ENCODE measurements around the gene SELENOO. TPM values are rescaled to one million over a fixed set of nuclear protein-coding genes. Genes with fewer than 3 reads are reported as not detected.

The SELENOO gene
- total RNA-seq, 2 experiments from 2014 or later: 16.5 to 16.7 TPM

GRCh38 chr22:50175921-50176849 lies 24.6 kb upstream of the SELENOO start:
- Mint-ChIP-seq H3K9me3 (no peaks in the 10 kb centered on the region), H3K36me3 (ENCODE audit: low read depth) (no peaks in the 10 kb centered on the region)
- CTCF ChIA-PET: no interaction called here

DNA sequence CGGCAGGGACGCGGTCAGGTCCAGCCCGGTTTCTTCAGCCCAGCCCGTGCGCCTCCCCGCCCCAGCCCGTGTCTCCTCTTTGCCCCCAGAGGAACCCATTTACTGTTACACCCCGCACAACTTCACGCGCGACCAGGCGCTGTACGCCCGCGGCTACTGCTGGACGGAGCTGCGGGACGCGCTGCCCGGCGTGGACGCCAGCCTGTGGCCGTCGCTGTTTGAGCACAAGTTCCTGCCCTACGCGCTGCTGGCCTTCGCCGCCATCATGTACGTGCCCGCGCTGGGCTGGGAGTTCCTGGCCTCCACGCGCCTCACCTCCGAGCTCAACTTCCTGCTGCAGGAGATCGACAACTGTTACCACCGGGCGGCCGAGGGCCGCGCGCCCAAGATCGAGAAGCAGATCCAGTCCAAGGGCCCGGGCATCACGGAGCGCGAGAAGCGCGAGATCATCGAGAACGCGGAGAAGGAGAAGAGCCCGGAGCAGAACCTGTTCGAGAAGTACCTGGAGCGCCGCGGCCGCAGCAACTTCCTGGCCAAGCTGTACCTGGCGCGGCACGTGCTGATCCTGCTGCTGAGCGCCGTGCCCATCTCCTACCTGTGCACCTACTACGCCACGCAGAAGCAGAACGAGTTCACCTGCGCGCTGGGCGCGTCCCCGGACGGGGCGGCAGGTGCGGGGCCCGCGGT lies 23.8 kb upstream of the SELENOO start:
- H3K27me3 Mint-ChIP-seq (ENCODE audit: low read depth): peaks cover 14% of the 10 kb centered on the region
- CTCF ChIA-PET: no interaction called here
- no peaks in the 10 kb centered on the region for H3K9me3 Mint-ChIP-seq
- no peak for DNase-seq
- intact Hi-C loops (cut with micrococcal nuclease): no loop called here
- no peaks in the 10 kb centered on the region for H3K4me1 Mint-ChIP-seq (ENCODE audit: low read depth)
- no peaks in the 10 kb centered on the region for H3K36me3 Mint-ChIP-seq (ENCODE audit: low read depth)
- no peak overlapping the region for H3K27ac Mint-ChIP-seq
- H3K4me3 Mint-ChIP-seq: no peak overlapping the region

More at GRCh38 chr22:50175921-50176849, 24.6 kb upstream of the SELENOO start:
- intact Hi-C loops (cut with micrococcal nuclease): no loop called here
- DNase-seq: no peak
- H3K27me3 Mint-ChIP-seq (ENCODE audit: low read depth): peaks cover 17% of the 10 kb centered on the region
- no peak overlapping the region for H3K4me3 Mint-ChIP-seq
- no peak overlapping the region for H3K27ac Mint-ChIP-seq
- H3K4me1 Mint-ChIP-seq (ENCODE audit: low read depth): no peaks in the 10 kb centered on the region

DNA sequence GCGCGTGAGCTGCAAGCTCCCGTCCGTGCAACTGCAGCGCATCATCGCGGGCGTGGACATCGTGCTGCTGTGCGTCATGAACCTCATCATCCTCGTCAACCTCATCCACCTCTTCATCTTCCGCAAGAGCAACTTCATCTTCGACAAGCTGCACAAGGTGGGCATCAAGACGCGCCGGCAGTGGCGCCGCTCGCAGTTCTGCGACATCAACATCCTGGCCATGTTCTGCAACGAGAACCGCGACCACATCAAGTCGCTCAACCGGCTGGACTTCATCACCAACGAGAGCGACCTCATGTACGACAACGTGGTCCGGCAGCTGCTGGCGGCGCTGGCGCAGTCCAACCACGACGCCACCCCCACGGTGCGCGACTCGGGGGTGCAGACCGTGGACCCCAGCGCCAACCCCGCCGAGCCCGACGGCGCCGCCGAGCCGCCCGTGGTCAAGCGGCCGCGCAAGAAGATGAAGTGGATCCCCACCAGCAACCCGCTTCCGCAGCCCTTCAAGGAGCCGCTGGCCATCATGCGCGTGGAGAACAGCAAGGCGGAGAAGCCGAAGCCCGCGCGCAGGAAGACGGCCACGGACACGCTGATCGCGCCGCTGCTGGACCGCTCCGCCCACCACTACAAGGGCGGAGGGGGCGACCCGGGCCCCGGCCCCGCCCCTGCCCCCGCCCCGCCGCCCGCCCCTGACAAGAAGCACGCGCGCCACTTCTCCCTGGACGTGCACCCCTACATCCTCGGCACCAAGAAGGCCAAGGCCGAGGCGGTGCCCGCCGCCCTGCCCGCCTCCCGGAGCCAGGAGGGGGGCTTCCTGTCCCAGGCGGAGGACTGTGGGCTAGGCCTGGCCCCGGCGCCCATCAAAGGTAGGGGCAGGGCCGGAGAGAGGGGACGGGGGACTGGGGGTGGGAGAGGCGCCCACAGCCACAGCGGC lies 23.0 kb upstream of the SELENOO start:
- CTCF ChIA-PET: no interaction called here
- peaks cover 8% of the 10 kb centered on the region for H3K27me3 Mint-ChIP-seq (ENCODE audit: low read depth)
- H3K4me3 Mint-ChIP-seq: no peak overlapping the region
- H3K36me3 Mint-ChIP-seq (ENCODE audit: low read depth): no peaks in the 10 kb centered on the region
- H3K4me1 Mint-ChIP-seq (ENCODE audit: low read depth): no peaks in the 10 kb centered on the region
- no peak overlapping the region for H3K27ac Mint-ChIP-seq
- DNase-seq: no peak
- intact Hi-C loops (cut with micrococcal nuclease): no loop called here
- no peaks in the 10 kb centered on the region for H3K9me3 Mint-ChIP-seq

GRCh38 chr22:50178471-50178864 lies 22.3 kb upstream of the SELENOO start:
- Mint-ChIP-seq H3K4me1 (ENCODE audit: low read depth) (no peaks in the 10 kb centered on the region), H3K9me3 (no peaks in the 10 kb centered on the region), H3K4me3 (no peak overlapping the region), H3K36me3 (ENCODE audit: low read depth) (no peaks in the 10 kb centered on the region), H3K27me3 (ENCODE audit: low read depth) (peaks cover 8% of the 10 kb centered on the region), H3K27ac (no peak overlapping the region)
- intact Hi-C loops (cut with micrococcal nuclease): no loop called here
- no peak for DNase-seq
- CTCF ChIA-PET: no interaction called here

DNA sequence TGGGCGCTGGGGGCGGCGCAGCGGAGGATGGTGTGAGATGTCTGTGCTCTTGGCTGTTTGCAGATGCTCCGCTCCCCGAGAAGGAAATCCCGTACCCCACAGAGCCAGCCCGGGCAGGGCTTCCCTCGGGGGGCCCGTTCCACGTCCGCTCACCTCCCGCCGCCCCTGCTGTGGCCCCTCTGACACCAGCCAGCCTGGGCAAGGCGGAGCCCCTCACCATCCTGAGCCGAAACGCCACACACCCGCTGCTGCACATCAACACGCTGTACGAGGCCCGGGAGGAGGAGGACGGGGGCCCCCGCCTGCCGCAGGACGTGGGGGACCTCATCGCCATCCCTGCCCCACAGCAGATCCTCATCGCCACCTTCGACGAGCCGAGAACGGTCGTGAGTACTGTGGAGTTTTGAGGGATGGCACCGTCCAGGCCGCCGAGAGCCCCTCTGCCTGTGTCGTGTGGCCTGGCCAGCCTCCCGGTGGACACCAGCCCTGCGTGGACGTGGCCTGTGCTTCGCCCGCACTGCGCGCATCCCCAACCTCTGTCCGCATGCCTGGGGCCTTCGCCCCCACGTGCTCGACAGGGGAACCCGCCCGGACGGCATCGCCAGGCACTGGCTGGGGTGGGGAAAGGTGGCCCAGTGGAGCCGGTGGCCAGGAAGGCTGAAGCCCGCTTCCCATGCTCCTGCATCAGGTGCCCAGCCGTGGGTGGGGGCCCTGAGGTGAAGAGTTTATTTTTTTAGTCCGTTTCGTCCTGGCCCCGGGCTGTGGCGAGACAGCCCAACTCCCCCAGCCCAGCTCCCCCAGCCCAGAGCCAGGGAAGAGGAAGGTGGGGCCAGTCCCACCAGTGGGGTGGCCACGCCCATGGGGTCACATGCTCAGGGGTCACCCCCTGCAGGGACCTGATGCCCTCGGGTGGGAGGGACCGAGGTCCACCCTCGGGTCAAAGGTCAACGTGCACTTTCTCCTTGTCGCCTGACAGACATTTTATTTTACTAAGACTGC lies 21.6 kb upstream of the SELENOO start:
- intact Hi-C loops (cut with micrococcal nuclease): no loop called here
- H3K27ac Mint-ChIP-seq: no peak overlapping the region
- H3K4me3 Mint-ChIP-seq: no peak overlapping the region
- peaks cover 5% of the 10 kb centered on the region for H3K27me3 Mint-ChIP-seq (ENCODE audit: low read depth)
- no peak for DNase-seq
- no peaks in the 10 kb centered on the region for H3K36me3 Mint-ChIP-seq (ENCODE audit: low read depth)
- CTCF ChIA-PET: no interaction called here
- no peaks in the 10 kb centered on the region for H3K4me1 Mint-ChIP-seq (ENCODE audit: low read depth)
- H3K9me3 Mint-ChIP-seq: no peaks in the 10 kb centered on the region

DNA sequence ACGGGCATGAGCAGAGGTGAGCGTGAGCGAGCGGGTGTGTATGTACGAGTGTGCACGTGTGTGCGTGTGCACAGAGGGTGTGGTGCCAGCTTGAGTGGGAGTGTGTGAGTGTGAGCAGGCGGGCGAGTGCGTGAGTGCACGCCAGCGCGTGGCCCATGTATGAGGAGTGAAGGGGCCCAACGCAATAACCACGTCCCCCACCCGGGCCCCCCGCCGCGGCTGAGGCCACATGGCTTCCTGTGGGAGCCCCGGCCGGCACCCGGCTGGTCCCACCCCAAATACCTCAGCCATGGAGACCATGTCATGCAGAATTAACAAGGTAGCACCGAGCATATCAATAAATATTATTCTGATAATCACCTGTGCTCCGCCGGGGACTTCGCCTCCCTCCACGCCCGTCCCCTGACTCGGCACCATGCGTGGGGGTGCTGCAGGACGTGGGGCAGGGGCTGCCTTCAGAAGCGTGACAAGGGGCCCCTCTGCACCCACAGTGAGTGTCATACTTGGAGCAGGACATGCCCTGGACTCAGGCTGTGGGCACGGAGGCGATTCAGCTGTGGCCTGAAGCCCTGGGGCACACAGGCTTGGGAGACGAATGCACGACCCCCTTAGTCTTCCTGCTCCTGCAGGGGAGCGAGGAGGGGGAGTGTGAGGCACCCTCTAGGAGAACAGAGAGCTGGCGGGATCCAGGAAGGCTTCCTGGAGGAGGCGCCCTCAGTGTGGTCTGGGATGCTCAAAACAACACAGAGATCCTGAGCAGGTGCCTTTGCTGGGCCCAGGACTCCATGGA lies 20.7 kb upstream of the SELENOO start:
- DNase-seq: no peak
- CTCF ChIA-PET: no interaction called here

DNA sequence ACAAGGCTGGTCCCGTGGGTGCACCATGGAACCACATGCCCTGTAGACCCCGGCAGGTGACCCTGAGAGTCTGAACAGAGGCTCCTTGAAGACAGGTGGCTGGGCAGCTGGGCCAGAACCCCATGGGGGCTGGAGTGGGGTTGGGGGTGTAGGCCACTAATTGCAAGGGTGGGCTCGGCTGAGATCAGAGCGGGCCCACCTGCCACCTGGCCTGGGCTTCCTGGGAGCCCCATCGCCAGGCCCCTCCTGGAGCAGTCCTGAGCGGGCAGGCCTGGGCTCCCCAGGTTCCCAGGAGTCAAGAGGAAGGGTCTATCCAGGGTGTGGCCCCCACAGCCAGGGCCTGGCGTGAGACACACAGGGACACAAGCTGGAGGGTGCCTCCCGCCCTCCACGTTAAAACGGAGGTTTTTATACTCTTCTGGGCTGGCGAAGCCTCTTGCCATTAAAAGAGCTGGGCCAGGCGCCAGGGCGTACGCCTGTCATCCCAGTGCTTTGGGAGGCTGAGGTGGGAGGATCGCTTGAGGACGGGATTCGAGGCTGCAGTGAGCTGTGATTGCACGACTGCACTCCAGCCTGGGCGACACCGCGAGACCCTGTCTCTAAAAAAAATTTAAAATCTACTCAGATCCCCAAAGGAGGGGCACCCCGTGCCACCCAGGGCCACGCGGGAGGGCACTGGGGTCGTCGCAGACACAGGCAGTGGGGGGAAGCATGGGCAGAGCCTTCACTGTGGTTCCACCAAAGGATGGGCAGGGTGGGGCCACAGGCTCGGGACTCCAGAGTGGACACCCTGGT lies 19.9 kb upstream of the SELENOO start:
- H3K36me3 Mint-ChIP-seq (ENCODE audit: low read depth): no peaks in the 10 kb centered on the region
- peaks cover 5% of the 10 kb centered on the region for H3K4me1 Mint-ChIP-seq (ENCODE audit: low read depth)
- peaks cover 5% of the 10 kb centered on the region for H3K27me3 Mint-ChIP-seq (ENCODE audit: low read depth)
- H3K4me3 Mint-ChIP-seq: no peak overlapping the region
- CTCF ChIA-PET: no interaction called here
- no peak overlapping the region for H3K27ac Mint-ChIP-seq
- no peaks in the 10 kb centered on the region for H3K9me3 Mint-ChIP-seq
- DNase-seq: no peak
- intact Hi-C loops (cut with micrococcal nuclease): no loop called here

More for the DNA sequence above, 20.7 kb upstream of the SELENOO start:
- Mint-ChIP-seq H3K4me1 (ENCODE audit: low read depth) (peaks cover 3% of the 10 kb centered on the region), H3K27me3 (ENCODE audit: low read depth) (peaks cover 5% of the 10 kb centered on the region), H3K4me3 (no peak overlapping the region), H3K36me3 (ENCODE audit: low read depth) (no peaks in the 10 kb centered on the region), H3K9me3 (no peaks in the 10 kb centered on the region), H3K27ac (no peak overlapping the region)
- intact Hi-C loops (cut with micrococcal nuclease): no loop called here

- intact Hi-C loops (cut with micrococcal nuclease): no loop called here
- Mint-ChIP-seq H3K27me3 (ENCODE audit: low read depth) (peaks cover 5% of the 10 kb centered on the region), H3K4me1 (ENCODE audit: low read depth) (peaks cover 12% of the 10 kb centered on the region), H3K4me3 (no peak overlapping the region), H3K36me3 (ENCODE audit: low read depth) (peaks cover 2% of the 10 kb centered on the region), H3K27ac (no peak overlapping the region), H3K9me3 (no peaks in the 10 kb centered on the region)
- CTCF ChIA-PET: no interaction called here
- no peak for DNase-seq
Observed at GRCh38 chr22:50182176-50183081, 18.4 kb upstream of the SELENOO start.

DNA sequence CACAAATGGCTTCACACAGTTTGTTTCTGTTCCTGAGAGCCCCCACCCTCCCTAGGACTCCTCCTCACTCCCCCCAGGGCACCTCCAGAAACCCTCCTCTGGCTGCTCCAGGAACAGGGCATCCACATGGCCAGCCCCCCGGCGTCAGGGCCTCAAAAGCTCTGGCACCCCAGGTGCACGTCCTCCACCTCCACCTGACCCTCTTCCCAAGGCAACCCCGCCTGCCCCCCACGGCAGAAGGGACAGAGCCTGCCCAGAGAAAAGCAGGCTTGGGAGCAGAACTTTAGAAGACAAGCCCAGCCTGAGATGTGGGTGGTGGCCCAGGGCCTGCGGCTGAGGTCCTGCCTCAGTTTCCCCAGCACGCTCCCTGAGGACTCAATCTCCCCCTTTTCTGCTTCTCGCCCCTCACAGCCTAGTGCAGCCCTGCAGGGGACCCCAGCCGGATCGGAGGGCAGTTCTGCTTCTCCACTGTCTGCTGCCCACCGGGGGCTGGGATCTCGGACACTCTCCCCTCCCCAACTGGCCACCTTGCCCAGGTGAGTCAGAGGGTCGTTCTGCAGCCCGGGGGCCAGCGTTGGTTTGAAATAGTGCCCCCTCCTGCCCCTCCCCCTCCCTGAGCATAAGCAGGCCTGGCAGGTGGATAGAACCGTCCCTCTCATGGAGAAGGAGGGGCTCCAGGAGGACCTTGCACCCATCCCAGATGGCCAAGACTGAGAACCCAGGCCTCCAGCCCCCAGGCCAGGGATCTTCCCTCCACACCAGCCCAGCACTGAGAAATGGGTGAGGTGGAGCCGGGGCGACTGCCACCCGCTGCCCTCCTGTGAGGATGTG lies 17.5 kb upstream of the SELENOO start:
- Mint-ChIP-seq H3K27ac (no peak overlapping the region), H3K36me3 (ENCODE audit: low read depth) (peaks cover 2% of the 10 kb centered on the region), H3K9me3 (no peaks in the 10 kb centered on the region), H3K27me3 (ENCODE audit: low read depth) (peaks cover 5% of the 10 kb centered on the region), H3K4me1 (ENCODE audit: low read depth) (peaks cover 17% of the 10 kb centered on the region), H3K4me3 (peak overlapping the region; percentile 51)
- no peak for DNase-seq
- intact Hi-C loops (cut with micrococcal nuclease): no loop called here
- CTCF ChIA-PET: no interaction called here

Data from activated naive CD4-positive, alpha-beta T cell treated with anti-CD3 and anti-CD28 coated beads for 36 hours (primary cell).